Neural cell (in vitro differentiated cells): ENCODE results near the gene ENTPD1. TPM values are rescaled to one million over a fixed set of nuclear protein-coding genes. Genes with fewer than 3 reads are reported as not detected.

ENCODE experiments used
- H2AFZ ChIP-seq: fragments of 200-600, 300-800 bp; sonication (generic), shearing (Covaris generic); 2 replicates; pipeline ENCODE4 v1.6.0; 2014; ENCODE audit warnings: low read depth, mild to moderate bottlenecking, antibody characterized with exemption, low read length, moderate library complexity
- H3F3A ChIP-seq: fragments of 200-600 bp; shearing (Covaris generic); 2 replicates; pipeline ENCODE4 v1.6.1; 2016; ENCODE audit warnings: mild to moderate bottlenecking, moderate library complexity, mixed read lengths, antibody characterized with exemption, low read length; ENCODE audit not compliant: insufficient read depth, poor library complexity, severe bottlenecking
- H3K27ac ChIP-seq: fragments of 200-600, 300-800 bp; sonication (generic), shearing (Covaris generic); 2 replicates; pipeline ENCODE4 v1.5.1; 2014; ENCODE audit warnings: mild to moderate bottlenecking, low read length, moderate library complexity
- H3K27me3 ChIP-seq: fragments of 300-800, 200-600 bp; sonication (generic), shearing (Covaris generic); 2 replicates; pipeline ENCODE4 v1.6.0; 2014; ENCODE audit warnings: mild to moderate bottlenecking, low read depth, low read length, moderate library complexity; ENCODE audit not compliant: insufficient read depth
- H3K36me3 ChIP-seq: fragments of 300-800, 200-600 bp; sonication (generic), shearing (Covaris generic); 2 replicates; pipeline ENCODE4 v1.5.1; 2014; ENCODE audit warnings: mild to moderate bottlenecking, antibody characterized with exemption, low read length, moderate library complexity; ENCODE audit not compliant: insufficient read depth
- H3K4me2 ChIP-seq: fragments of 300-800, 200-600 bp; sonication (generic), shearing (Covaris generic); 2 replicates; pipeline ENCODE4 v1.6.0; 2014; ENCODE audit warnings: mild to moderate bottlenecking, low read length
- H3K4me3 ChIP-seq: fragments of 300-800, 200-600 bp; sonication (generic), shearing (Covaris generic); 2 replicates; pipeline ENCODE4 v1.5.1; 2014; ENCODE audit warnings: mild to moderate bottlenecking, low read length, moderate library complexity
- H3K79me2 ChIP-seq: fragments of 200-600 bp; shearing (Covaris generic); replicated peaks from 2 replicates; pipeline ENCODE4 v1.6.0; 2014; ENCODE audit warnings: mild to moderate bottlenecking, low read length, moderate library complexity; ENCODE audit not compliant: insufficient read depth
- H3K9ac ChIP-seq: fragments of 300-800, 200-600 bp; sonication (generic), shearing (Covaris generic); 2 replicates; pipeline ENCODE4 v1.6.1; 2016; ENCODE audit warnings: mild to moderate bottlenecking, low read length, mixed read lengths
- H3K9me2 ChIP-seq: fragments of 200-600 bp; shearing (Covaris generic); 2 replicates; pipeline ENCODE4 v1.6.1; 2016; ENCODE audit warnings: mild to moderate bottlenecking, low read length, mixed read lengths; ENCODE audit not compliant: insufficient read depth
- H3K9me3 ChIP-seq: fragments of 200-600, 300-800 bp; sonication (generic), shearing (Covaris generic); 2 replicates; pipeline ENCODE4 v1.6.1; 2016; ENCODE audit warnings: mild to moderate bottlenecking, mixed run types, low read length, moderate library complexity, mixed read lengths
- H4K20me1 ChIP-seq: fragments of 200-600 bp; shearing (Covaris generic); 2 replicates; pipeline ENCODE4 v1.6.1; 2016; ENCODE audit warnings: mild to moderate bottlenecking, mixed run types; ENCODE audit not compliant: insufficient read depth
- EP300 ChIP-seq: fragments of 450-650 bp; conservative IDR thresholded peaks from 2 replicates; pipeline ENCODE4 v1.6.1; 2014; ENCODE audit warnings: antibody characterized with exemption, mild to moderate bottlenecking, moderate library complexity; ENCODE audit not compliant: poor library complexity, severe bottlenecking
- EZH2 ChIP-seq: fragments of 200-600, 300-800 bp; shearing (Covaris generic), sonication (generic); IDR thresholded peaks from 2 replicates; pipeline ENCODE4 v1.6.1; 2014; ENCODE audit warnings: antibody characterized with exemption, low read length, borderline replicate concordance, mild to moderate bottlenecking; ENCODE audit not compliant: insufficient read depth, poor library complexity, severe bottlenecking
- MXI1 ChIP-seq: fragments of 450-650 bp; conservative IDR thresholded peaks from 2 replicates; pipeline ENCODE4 v1.6.1; 2014; ENCODE audit warnings: antibody characterized with exemption, mild to moderate bottlenecking; ENCODE audit not compliant: poor library complexity, severe bottlenecking
- POLR2AphosphoS5 ChIP-seq: IDR thresholded peaks from 2 replicates; pipeline ENCODE4 v1.6.1; 2012
- RAD21 ChIP-seq: fragments of 450-650 bp; conservative IDR thresholded peaks from 2 replicates; pipeline ENCODE4 v1.6.1; 2014; ENCODE audit warnings: antibody characterized with exemption, mild to moderate bottlenecking, moderate library complexity
- REST ChIP-seq: IDR thresholded peaks from 2 replicates; pipeline ENCODE4 v1.6.1; 2012; ENCODE audit warnings: borderline replicate concordance
- SMC3 ChIP-seq: fragments of 450-650 bp; conservative IDR thresholded peaks from 2 replicates; pipeline ENCODE4 v1.6.1; 2014; ENCODE audit warnings: antibody characterized with exemption, mild to moderate bottlenecking, moderate library complexity; ENCODE audit not compliant: poor library complexity
- TAF1 ChIP-seq: IDR thresholded peaks from 2 replicates; pipeline ENCODE4 v1.6.1; 2012; ENCODE audit warnings: low read depth
- polyA plus RNA-seq: library from polyadenylated mRNA; depleted of rRNA; stranded (reverse); fragments of >200 nt; gene quantifications from 2 replicates; pipeline ENCODE4 v1.2.3, GENCODE V29; 2014
- TF ChIP-seq, protein P1 (sequence below): fragments of 450-650 bp; IDR thresholded peaks from 2 replicates; pipeline ENCODE4 v1.5.1; 2014; ENCODE audit warnings: antibody characterized with exemption, mild to moderate bottlenecking, moderate library complexity; ENCODE audit not compliant: poor library complexity, severe bottlenecking

The ENTPD1 gene
- polyA plus RNA-seq, 1 donor from 2014 or later, result 0.57 TPM

- H3K9me2 ChIP-seq, result no peaks in the 10 kb centered on the region
- no peaks in the 10 kb centered on the region for H3K9me3 ChIP-seq
- no peaks in the 10 kb centered on the region for H3K79me2 ChIP-seq
- TF ChIP-seq EP300 (no peak), REST (no peak), RAD21 (no peak), SMC3 (no peak), TAF1 (no peak), MXI1 (no peak), EZH2 (no peak), POLR2AphosphoS5 (no peak)
- TF ChIP-seq, protein P1, sequence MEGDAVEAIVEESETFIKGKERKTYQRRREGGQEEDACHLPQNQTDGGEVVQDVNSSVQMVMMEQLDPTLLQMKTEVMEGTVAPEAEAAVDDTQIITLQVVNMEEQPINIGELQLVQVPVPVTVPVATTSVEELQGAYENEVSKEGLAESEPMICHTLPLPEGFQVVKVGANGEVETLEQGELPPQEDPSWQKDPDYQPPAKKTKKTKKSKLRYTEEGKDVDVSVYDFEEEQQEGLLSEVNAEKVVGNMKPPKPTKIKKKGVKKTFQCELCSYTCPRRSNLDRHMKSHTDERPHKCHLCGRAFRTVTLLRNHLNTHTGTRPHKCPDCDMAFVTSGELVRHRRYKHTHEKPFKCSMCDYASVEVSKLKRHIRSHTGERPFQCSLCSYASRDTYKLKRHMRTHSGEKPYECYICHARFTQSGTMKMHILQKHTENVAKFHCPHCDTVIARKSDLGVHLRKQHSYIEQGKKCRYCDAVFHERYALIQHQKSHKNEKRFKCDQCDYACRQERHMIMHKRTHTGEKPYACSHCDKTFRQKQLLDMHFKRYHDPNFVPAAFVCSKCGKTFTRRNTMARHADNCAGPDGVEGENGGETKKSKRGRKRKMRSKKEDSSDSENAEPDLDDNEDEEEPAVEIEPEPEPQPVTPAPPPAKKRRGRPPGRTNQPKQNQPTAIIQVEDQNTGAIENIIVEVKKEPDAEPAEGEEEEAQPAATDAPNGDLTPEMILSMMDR, result no peak
- no peak overlapping the region for H3K9ac ChIP-seq
- H2AFZ ChIP-seq, result no peak overlapping the region
- no peak overlapping the region for H3K27ac ChIP-seq
- H3K36me3 ChIP-seq, result no peaks in the 10 kb centered on the region
- no peaks in the 10 kb centered on the region for H4K20me1 ChIP-seq
- no peak overlapping the region for H3K4me2 ChIP-seq
- no peaks in the 10 kb centered on the region for H3K27me3 ChIP-seq
- H3F3A ChIP-seq, result no peaks in the 10 kb centered on the region
- H3K4me3 ChIP-seq, result no peak overlapping the region
These were observed 84.2 kb downstream of the ENTPD1 start for GRCh38 chr10:95840121-95840520.

DNA sequence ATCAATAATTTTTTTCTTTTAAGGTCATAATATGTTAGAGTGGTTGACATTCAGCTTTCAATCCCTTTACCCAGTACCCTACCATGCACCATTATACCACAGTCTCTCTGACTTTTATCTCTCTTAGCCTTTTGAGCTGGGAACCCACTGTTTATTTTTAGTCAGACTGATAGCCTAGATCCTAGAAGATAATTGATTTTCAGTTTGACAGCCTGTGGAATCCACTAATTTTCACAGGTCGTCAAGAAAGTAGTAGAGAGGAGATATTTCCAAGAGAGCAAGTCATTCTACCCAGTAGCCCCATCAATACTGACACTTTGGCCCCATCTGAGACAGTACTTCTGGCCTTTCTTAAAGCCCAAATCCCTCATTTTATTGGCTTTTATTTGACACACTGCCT, 84.7 kb downstream of the ENTPD1 start:
- no peak overlapping the region for H3K27ac ChIP-seq
- H3K79me2 ChIP-seq, result no peaks in the 10 kb centered on the region
- no peaks in the 10 kb centered on the region for H3K9me3 ChIP-seq
- H3K9ac ChIP-seq, result no peak overlapping the region
- H3K4me2 ChIP-seq, result no peak overlapping the region
- no peaks in the 10 kb centered on the region for H3K36me3 ChIP-seq
- H3K9me2 ChIP-seq, result no peaks in the 10 kb centered on the region
- H3K27me3 ChIP-seq, result no peaks in the 10 kb centered on the region
- no peaks in the 10 kb centered on the region for H4K20me1 ChIP-seq
- no peak overlapping the region for H3K4me3 ChIP-seq
- H2AFZ ChIP-seq, result no peak overlapping the region
- no peaks in the 10 kb centered on the region for H3F3A ChIP-seq
- TF ChIP-seq TAF1 (no peak), EP300 (no peak), REST (no peak), MXI1 (no peak), EZH2 (no peak), POLR2AphosphoS5 (no peak), SMC3 (no peak), RAD21 (no peak)
- TF ChIP-seq, protein P1, result no peak
